Skin epidermis (tissue), 12 donors: ENCODE measurements around the gene CEACAM3.

ENCODE experiments used
- H3K27ac ChIP-seq, 21 experiments: fragments of 200-600 bp; sonication (generic) in 11 of 21; one replicate each; pipeline ENCODE4 v1.5.0; 2020; ENCODE audit warnings: mild to moderate bottlenecking in 3 of 21, inconsistent platforms in 2 of 21, moderate library complexity in 2 of 21
- H3K4me3 ChIP-seq, 7 experiments: fragments of 200-600 bp; sonication (generic) in 2 of 7; one replicate each; pipeline ENCODE4 v1.5.0; 2020; ENCODE audit warnings: inconsistent platforms in 2 of 7, mild to moderate bottlenecking in 2 of 7, moderate library complexity in 1 of 7

The CEACAM3 gene

GRCh38 chr19:41837981-41838708 is 41.8 kb downstream of the CEACAM3 start:
- no peak overlapping the region for H3K27ac ChIP-seq
- H3K4me3 ChIP-seq, result no peak overlapping the region

- Histone ChIP-seq H3K4me3 (no peak overlapping the region), H3K27ac (no peak overlapping the region)
These were observed 42.8 kb downstream of the CEACAM3 start for GRCh38 chr19:41839211-41839610.

DNA sequence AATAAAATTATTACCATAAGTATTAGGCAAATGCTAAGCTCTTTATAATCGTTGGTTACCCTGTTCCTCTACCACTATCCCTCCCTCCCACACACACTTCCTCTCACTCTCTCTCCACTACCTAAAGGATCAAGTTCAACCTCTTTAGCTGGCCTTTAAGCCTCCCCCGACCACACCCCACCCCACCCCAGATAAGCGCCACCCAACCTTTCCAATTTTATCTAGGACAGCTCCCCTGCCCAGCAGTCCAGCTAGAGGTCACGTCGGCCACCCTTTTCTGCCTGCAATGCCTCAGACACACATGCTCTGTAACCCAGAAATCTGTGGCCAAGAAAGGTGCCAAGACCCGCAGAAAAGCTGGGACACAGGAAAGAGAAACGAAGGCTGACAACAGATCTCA is 47.0 kb downstream of the CEACAM3 start:
- Histone ChIP-seq H3K4me3 (no peak overlapping the region), H3K27ac (no peak overlapping the region)

DNA sequence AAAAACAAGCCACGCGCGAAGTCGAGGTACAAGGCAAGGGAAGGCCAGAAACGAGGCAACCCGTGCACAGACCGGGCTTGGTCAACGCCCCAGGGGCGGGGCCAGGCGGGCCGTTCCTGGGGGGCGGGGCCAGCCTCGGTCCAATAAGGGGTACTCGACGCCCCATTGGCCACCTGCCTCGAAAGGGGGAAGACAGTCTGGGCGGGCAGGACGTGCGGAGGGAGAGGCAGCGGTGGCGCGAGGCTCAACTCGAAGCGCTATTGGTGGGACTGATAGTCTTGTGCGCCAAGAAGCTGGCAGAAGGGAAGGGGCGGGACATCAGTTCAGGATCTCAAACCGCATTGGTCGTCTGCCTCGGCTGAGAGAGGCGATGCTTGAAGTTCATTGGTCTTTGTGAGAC is 48.2 kb downstream of the CEACAM3 start, which contains the start of gene LYPD4:
Gene LYPD4, minus strand, starts transcription at position 83 of the 400 bp plus-strand sequence. CDS start 5,398 bp downstream, outside the sequence.
- no peak within 1 kb of the TSS for H3K27ac ChIP-seq

GRCh38 chr19:41845001-41845050 is 48.4 kb downstream of the CEACAM3 start, which contains the start of gene DMRTC2:
DMRTC2 (plus strand) TSS chr19:41845042; CDS start chr19:41847429, 2,387 bp downstream.
- Histone ChIP-seq H3K27ac (no peak within 1 kb of the TSS), H3K4me3 (no peak within 1 kb of the TSS)

More for the DNA sequence above, 48.2 kb downstream of the CEACAM3 start, which contains the start of gene LYPD4:
- H3K4me3 ChIP-seq, result no peak within 1 kb of the TSS

- H3K27ac ChIP-seq, result no peak overlapping the region
- H3K4me3 ChIP-seq, result no peak overlapping the region
These were observed 48.7 kb downstream of the CEACAM3 start for GRCh38 chr19:41845051-41845590.

DNA sequence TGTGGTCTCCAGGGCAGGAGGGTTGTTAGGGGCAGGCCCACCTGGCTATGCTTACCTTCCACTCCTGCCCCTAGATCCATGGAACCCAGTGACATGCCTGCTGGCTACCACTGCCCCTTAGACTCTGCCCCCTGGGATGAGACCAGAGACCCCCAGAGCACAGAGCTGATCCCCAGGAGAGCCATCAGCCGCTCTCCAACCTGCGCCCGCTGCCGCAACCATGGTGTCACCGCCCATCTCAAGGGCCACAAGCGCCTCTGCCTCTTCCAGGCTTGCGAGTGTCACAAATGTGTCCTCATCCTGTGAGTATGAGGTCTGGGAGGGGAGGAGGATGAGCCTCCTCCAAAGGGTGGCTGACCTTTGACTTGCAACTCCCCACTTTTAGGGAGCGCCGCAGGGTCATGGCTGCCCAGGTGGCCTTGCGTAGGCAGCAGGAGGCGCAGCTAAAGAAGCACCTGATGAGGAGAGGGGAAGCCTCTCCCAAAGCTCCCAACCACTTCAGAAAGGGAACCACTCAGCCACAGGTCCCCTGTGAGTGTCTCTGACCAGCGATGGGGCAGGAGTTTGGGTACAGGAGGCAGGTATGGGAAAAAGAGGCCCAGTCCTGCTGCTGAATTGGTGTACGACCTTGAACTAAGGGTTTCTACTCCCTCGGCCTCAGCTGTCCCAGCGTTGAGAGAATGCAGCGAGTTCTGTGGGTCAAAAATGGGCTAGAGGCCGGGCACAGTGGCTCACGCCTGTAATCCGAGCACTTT is 51.1 kb downstream of the CEACAM3 start:
- Histone ChIP-seq H3K27ac (no peak overlapping the region), H3K4me3 (no peak overlapping the region)

DNA sequence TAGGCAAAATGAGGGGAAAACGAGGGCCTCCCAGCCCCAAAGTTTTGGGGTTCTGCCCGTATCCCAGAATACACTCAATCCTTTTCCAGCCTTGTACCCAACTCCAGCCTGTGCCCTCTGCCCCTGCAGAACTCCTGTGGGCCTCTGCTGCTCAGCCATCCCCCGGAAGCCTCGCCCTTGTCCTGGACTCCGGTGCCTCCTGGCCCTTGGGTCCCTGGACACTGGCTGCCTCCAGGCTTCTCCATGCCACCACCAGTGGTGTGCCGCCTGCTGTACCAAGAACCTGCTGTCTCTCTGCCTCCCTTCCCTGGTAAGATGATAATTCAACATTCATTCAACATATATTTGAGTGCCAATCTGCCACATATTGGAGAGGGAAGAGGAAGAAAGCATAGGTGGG is 52.3 kb downstream of the CEACAM3 start:
- H3K27ac ChIP-seq, result no peak overlapping the region
- H3K4me3 ChIP-seq, result no peak overlapping the region

DNA sequence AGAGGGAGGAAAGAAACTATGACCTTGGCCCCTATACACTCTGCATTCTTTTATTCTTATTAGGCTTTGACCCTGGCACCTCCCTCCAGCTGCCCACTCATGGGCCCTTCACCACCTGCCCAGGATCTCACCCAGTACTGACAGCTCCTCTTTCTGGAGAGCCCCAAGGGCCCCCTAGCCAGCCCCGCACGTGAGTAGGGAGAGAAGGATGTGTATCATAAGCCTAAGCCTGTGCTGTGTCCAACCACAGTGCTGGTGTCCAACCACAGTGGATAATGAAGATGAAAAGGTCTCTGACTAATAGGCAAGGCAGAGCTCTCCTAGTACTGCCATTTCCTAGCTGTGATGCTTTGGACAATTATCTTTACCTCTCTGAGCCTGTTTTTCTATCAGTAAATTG is 52.7 kb downstream of the CEACAM3 start:
- no peak overlapping the region for H3K4me3 ChIP-seq
- no peak overlapping the region for H3K27ac ChIP-seq

GRCh38 chr19:41850381-41850780 is 54.0 kb downstream of the CEACAM3 start:
- no peak overlapping the region for H3K4me3 ChIP-seq
- H3K27ac ChIP-seq, result no peak overlapping the region

GRCh38 chr19:41851456-41851855 is 55.1 kb downstream of the CEACAM3 start:
- Histone ChIP-seq H3K4me3 (no peak overlapping the region), H3K27ac (no peak overlapping the region)

DNA sequence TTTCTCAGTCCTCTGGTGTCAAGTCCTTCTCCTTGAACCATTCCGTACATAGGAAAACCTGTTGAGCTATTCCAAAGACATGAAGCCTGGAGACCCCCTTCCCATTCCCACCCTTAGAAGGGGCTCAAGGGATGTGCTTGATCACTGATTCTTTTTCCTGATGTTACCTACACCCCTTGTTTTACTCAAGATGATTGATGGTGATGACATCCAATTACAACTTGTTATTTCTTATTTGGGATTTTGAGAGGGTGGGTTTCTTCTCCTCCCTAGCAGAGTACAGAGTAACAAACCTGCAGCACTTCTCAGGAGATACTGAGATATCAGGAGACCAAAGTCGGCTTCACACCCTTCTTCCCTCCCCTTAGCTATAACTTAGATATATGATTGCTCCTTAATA is 57.0 kb downstream of the CEACAM3 start:
- Histone ChIP-seq H3K27ac (no peak overlapping the region), H3K4me3 (no peak overlapping the region)

- no peak overlapping the region for H3K4me3 ChIP-seq
- no peak overlapping the region for H3K27ac ChIP-seq
These were observed 57.4 kb downstream of the CEACAM3 start for GRCh38 chr19:41853768-41854167.

DNA sequence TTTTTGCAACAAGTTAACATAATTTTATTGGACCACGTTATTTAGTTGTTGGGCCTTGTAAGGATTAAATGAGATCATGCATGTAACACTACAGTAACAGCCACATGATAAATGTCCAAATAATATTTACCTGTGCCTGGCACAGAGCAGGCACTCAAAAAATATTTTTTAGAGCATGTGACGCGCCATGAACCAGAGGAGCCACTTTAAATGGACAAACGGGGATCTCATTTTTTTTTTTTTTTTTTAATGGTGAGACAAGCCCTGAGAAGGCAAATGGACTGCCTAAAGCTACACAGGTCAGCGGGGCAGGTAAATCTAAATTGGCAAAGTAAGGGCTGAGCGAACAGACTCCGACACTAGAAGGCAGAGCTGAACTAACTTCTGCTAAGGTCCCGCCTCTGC is 62.8 kb downstream of the CEACAM3 start:
- peak overlapping the region in 13 of 21 experiments; percentile 19 to 100 (median 97) for H3K27ac ChIP-seq
- H3K4me3 ChIP-seq, result peak overlapping the region in 3 of 7 experiments; percentile 0 to 95 (median 60)

- Histone ChIP-seq H3K27ac (peak within 1 kb of the TSS; percentile 85 to 100 (median 98)), H3K4me3 (peak within 1 kb of the TSS; percentile 54 to 95 (median 75))
These were observed 63.4 kb downstream of the CEACAM3 start, which contains the start of gene RPS19 for GRCh38 chr19:41859618-41860418. RPS19 (plus strand) TSS chr19:41860255; CDS start chr19:41860775, 520 bp downstream.

GRCh38 chr19:41860419-41861115 is 64.2 kb downstream of the CEACAM3 start:
- H3K4me3 ChIP-seq, result peak overlapping the region; percentile 54 to 95 (median 75)
- peak overlapping the region; percentile 85 to 100 (median 98) for H3K27ac ChIP-seq
